ENCODE data around the gene SDC1. TPM values are rescaled to one million over a fixed set of nuclear protein-coding genes. Genes with fewer than 3 reads are reported as not detected.
"Not testable (repeated sequence)": the region's sequence is repeated elsewhere in the genome, so short reads cannot be mapped to it uniquely, and the experiment has no call there.

SDC1 gene
- total and polyA plus RNA-seq, 2 of the 8 experiments (the other 6 are each of a cell fraction or from before 2014, with no cell fraction given) = 45.3 to 73.3 TPM

- not testable (repeated sequence) for H3K4me2 ChIP-seq (ENCODE audit: insufficient read depth in 1 of 2, low read depth in 2 of 2, low read length in 2 of 2); DNase-seq (ENCODE audit: low read depth in 1 of 2, low spot score in 2 of 2); H4K20me1 ChIP-seq (replicated peaks in 1 of 2; ENCODE audit: control insufficient read depth in 1 of 2, insufficient read depth in 2 of 2, low read length in 2 of 2); H3K79me2 ChIP-seq (ENCODE audit: control insufficient read depth in 1 of 2, insufficient read depth in 2 of 2, low read length in 2 of 2); H3K27ac ChIP-seq (ENCODE audit: low read depth, low read length); H3K4me3 ChIP-seq (ENCODE audit: extremely low read depth in 1 of 4, insufficient read depth in 2 of 4, low read depth in 3 of 4, low read length in 4 of 4); H3K9ac ChIP-seq (replicated peaks in 1 of 4; ENCODE audit: extremely low read depth in 1 of 4, low read depth in 3 of 4, low read length in 3 of 4); H3K23me2 ChIP-seq (ENCODE audit: low read depth, low read length); H3K79me1 ChIP-seq (ENCODE audit: low read depth, low read length); H2AFZ ChIP-seq (ENCODE audit: low read length); H3K9me3 ChIP-seq (ENCODE audit: insufficient read depth in 2 of 2, low read depth in 1 of 2, low read length in 1 of 2); H3K36me3 ChIP-seq (ENCODE audit: control insufficient read depth in 2 of 4, insufficient read depth in 4 of 4, low read length in 3 of 4); H2BK20ac ChIP-seq (ENCODE audit: low read length); H3K27me3 ChIP-seq (replicated peaks in 1 of 4; ENCODE audit: control insufficient read depth in 3 of 4, extremely low read depth in 1 of 4, insufficient read depth in 3 of 4, low read length in 3 of 4); H2BK12ac ChIP-seq (ENCODE audit: low read depth, low read length); H2BK15ac ChIP-seq (ENCODE audit: low read length); H4K5ac ChIP-seq (ENCODE audit: insufficient read length, low read depth, low read length); H3K4ac ChIP-seq (replicated peaks; ENCODE audit: insufficient read length, low read depth, low read length); H2AK5ac ChIP-seq (ENCODE audit: low read depth, low read length); H3K23ac ChIP-seq (ENCODE audit: insufficient read length); H3K18ac ChIP-seq (ENCODE audit: extremely low read depth, low read length); H2BK5ac ChIP-seq (ENCODE audit: low read depth, low read length); H3K56ac ChIP-seq (replicated peaks; ENCODE audit: insufficient read length, low read depth, low read length); H2BK120ac ChIP-seq (replicated peaks; ENCODE audit: low read depth, low read length); H4K91ac ChIP-seq (replicated peaks; ENCODE audit: insufficient read length, low read length); H4K8ac ChIP-seq (ENCODE audit: extremely low read depth, insufficient read depth, low read length); FAIRE-seq; H3K14ac ChIP-seq (ENCODE audit: insufficient read length)
- ChIA-PET CTCF (ENCODE audit: partially characterized antibody) (interaction anchor here (8.8 kb wide), 1 partner anchor 12 kb away, joined by 104 read pairs; no protein-coding TSS in a partner anchor), POLR2A (ENCODE audit: partially characterized antibody) (interaction anchor here (0.6 kb wide), 1 partner anchor 77 kb away, joined by 4 read pairs; no protein-coding TSS in a partner anchor)
- 81% methylated on average over 8 of the region's 8 CpGs; no CpG with 5 or more reads in 1 of the 2 experiments for WGBS, 2 experiments (ENCODE audit: extremely low coverage in 1 of 2, insufficient coverage in 1 of 2, insufficient read length in 1 of 2, insufficient replicate concordance in 2 of 2, low coverage in 1 of 2, low lambda C conversion rate in 2 of 2, missing lambda C conversion rate in 1 of 2)
- peaks cover 0 to 11% (median 4%) of the 10 kb centered on the region in 4 experiments; a peak in 6 of 7 replicates for H3K4me1 ChIP-seq (replicated peaks in 1 of 4; ENCODE audit: control insufficient read depth in 3 of 4, insufficient read depth in 4 of 4, low read length in 3 of 4)
Observed at GRCh38 chr2:20195016-20195411, 29.9 kb downstream of the SDC1 start.
